ENCODE data around the gene FOXP2.

The FOXP2 gene

GRCh38 chr7:114405427-114405826 lies 9.2 kb upstream of the FOXP2 start:
- Histone ChIP-seq H3K27ac (no peak overlapping the region), H3K4me3 (ENCODE audit: low read depth in 1 of 2, low read length in 1 of 2) (no peak overlapping the region), H3K9me3 (no peaks in the 10 kb centered on the region), H3K27me3 (no peaks in the 10 kb centered on the region), H3K36me3 (no peaks in the 10 kb centered on the region), H3K4me1 (ENCODE audit: control insufficient read depth in 1 of 2, insufficient read depth in 1 of 2, low read depth in 1 of 2, low read length in 1 of 2) (no peaks in the 10 kb centered on the region)
- no peak for TF ChIP-seq CTCF (IDR thresholded peaks at IDR 0.05)

GRCh38 chr7:114409750-114410149 lies 4.9 kb upstream of the FOXP2 start:
- no peaks in the 10 kb centered on the region for H3K27me3 ChIP-seq
- no peak overlapping the region for H3K27ac ChIP-seq
- H3K36me3 ChIP-seq = no peaks in the 10 kb centered on the region
- TF ChIP-seq CTCF (IDR thresholded peaks at IDR 0.05) = no peak
- no peaks in the 10 kb centered on the region for H3K9me3 ChIP-seq
- H3K4me1 ChIP-seq (ENCODE audit: control insufficient read depth in 1 of 2, insufficient read depth in 1 of 2, low read depth in 1 of 2, low read length in 1 of 2) = no peaks in the 10 kb centered on the region
- no peak overlapping the region for H3K4me3 ChIP-seq (ENCODE audit: low read depth in 1 of 2, low read length in 1 of 2)

GRCh38 chr7:114412548-114412947 lies 2.1 kb upstream of the FOXP2 start:
- H3K4me3 ChIP-seq (ENCODE audit: low read depth in 1 of 2, low read length in 1 of 2) = no peak overlapping the region
- no peak overlapping the region for H3K27ac ChIP-seq
- H3K27me3 ChIP-seq = no peaks in the 10 kb centered on the region
- no peaks in the 10 kb centered on the region for H3K9me3 ChIP-seq
- TF ChIP-seq CTCF (IDR thresholded peaks at IDR 0.05) = no peak
- H3K36me3 ChIP-seq = no peaks in the 10 kb centered on the region
- no peaks in the 10 kb centered on the region for H3K4me1 ChIP-seq (ENCODE audit: control insufficient read depth in 1 of 2, insufficient read depth in 1 of 2, low read depth in 1 of 2, low read length in 1 of 2)

- H3K9me3 ChIP-seq = no peaks in the 10 kb centered on the region
- H3K27ac ChIP-seq = no peak overlapping the region
- no peaks in the 10 kb centered on the region for H3K4me1 ChIP-seq (ENCODE audit: control insufficient read depth in 1 of 2, insufficient read depth in 1 of 2, low read depth in 1 of 2, low read length in 1 of 2)
- no peak overlapping the region for H3K4me3 ChIP-seq (ENCODE audit: low read depth in 1 of 2, low read length in 1 of 2)
- no peak for TF ChIP-seq CTCF (IDR thresholded peaks at IDR 0.05)
- no peaks in the 10 kb centered on the region for H3K27me3 ChIP-seq
- H3K36me3 ChIP-seq = no peaks in the 10 kb centered on the region
Measured at GRCh38 chr7:114413761-114414155, 857 bp upstream of the FOXP2 start.

- H3K9me3 ChIP-seq = no peaks in the 10 kb centered on the region
- no peak for TF ChIP-seq CTCF (IDR thresholded peaks at IDR 0.05)
- H3K36me3 ChIP-seq = no peaks in the 10 kb centered on the region
- no peak overlapping the region for H3K4me3 ChIP-seq (ENCODE audit: low read depth in 1 of 2, low read length in 1 of 2)
- no peaks in the 10 kb centered on the region for H3K4me1 ChIP-seq (ENCODE audit: control insufficient read depth in 1 of 2, insufficient read depth in 1 of 2, low read depth in 1 of 2, low read length in 1 of 2)
- no peaks in the 10 kb centered on the region for H3K27me3 ChIP-seq
- H3K27ac ChIP-seq = no peak overlapping the region
Measured at GRCh38 chr7:114415064-114415989, 712 bp downstream of the FOXP2 start.

Measured in neutrophil (primary cell).